Mesodermal cell (in vitro differentiated cells): Measurements from ENCODE around the gene TRDN.

Experiments
- H3K27ac ChIP-seq: 2 replicates; pipeline ENCODE4 v1.7.0; 2013; ENCODE audit warnings: mild to moderate bottlenecking, low read depth, low read length, moderate library complexity; ENCODE audit not compliant: severe bottlenecking
- H3K36me3 ChIP-seq: 2 replicates; pipeline ENCODE4 v1.7.1; 2013; ENCODE audit warnings: mild to moderate bottlenecking, low read length, moderate library complexity; ENCODE audit not compliant: control insufficient read depth, insufficient read depth
- H3K4me1 ChIP-seq: one replicate; pipeline ENCODE4 v1.7.1; 2013; ENCODE audit warnings: mild to moderate bottlenecking, low read length; ENCODE audit not compliant: insufficient read depth, control insufficient read depth, poor library complexity, severe bottlenecking
- H3K4me3 ChIP-seq: 2 replicates; pipeline ENCODE4 v1.7.0; 2013; ENCODE audit warnings: low read length, control low read depth, mild to moderate bottlenecking; ENCODE audit not compliant: insufficient read depth, poor library complexity, severe bottlenecking; ENCODE audit errors: extremely low read depth
- H3K9me3 ChIP-seq: 2 replicates; pipeline ENCODE4 v1.7.1; 2013; ENCODE audit warnings: mild to moderate bottlenecking, low read length, moderate library complexity; ENCODE audit not compliant: control insufficient read depth
- WGBS, 2 experiments: methylation state at CpG; one replicate each; pipeline ENCODE4 v1.1.5; 2013; ENCODE audit warnings: missing lambda C conversion rate in 2 of 2; ENCODE audit not compliant: insufficient coverage in 2 of 2; 5-methylcytosine and 5-hydroxymethylcytosine counted together

TRDN gene

DNA sequence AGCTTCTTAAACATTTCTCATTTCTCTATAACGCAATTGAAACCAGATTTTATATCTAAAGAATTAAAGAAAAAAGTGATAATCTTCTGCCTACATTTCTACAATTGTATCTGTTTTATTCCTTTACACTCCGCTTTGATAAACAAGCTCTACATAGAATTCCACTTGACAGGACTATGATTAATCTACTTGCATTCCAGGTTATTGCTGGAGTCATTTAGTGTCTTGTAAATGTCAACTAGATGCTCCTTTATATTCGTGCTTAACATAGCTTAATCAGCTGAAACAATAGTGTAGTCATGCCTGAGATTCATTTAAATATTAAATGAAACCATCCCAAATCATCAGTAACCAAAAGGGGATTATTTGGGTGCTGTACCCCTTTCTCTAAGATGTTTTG is 284.0 kb downstream of the TRDN start:
- Histone ChIP-seq H3K27ac (no peak overlapping the region), H3K36me3 (no peaks in the 10 kb centered on the region), H3K9me3 (no peaks in the 10 kb centered on the region), H3K4me3 (no peak overlapping the region), H3K4me1 (no peaks in the 10 kb centered on the region)
- no CpG with 5 or more reads among the region's 3 CpGs for WGBS, 2 experiments

- no peak overlapping the region for H3K4me3 ChIP-seq
- no peaks in the 10 kb centered on the region for H3K9me3 ChIP-seq
- no peak overlapping the region for H3K27ac ChIP-seq
- 94% methylated on average over 3 of the region's 3 CpGs; no CpG with 5 or more reads in 1 of the 2 experiments for WGBS, 2 experiments
- no peaks in the 10 kb centered on the region for H3K4me1 ChIP-seq
- H3K36me3 ChIP-seq: no peaks in the 10 kb centered on the region
Measured at GRCh38 chr6:123352279-123352678, 284.5 kb downstream of the TRDN start.

- H3K4me1 ChIP-seq: no peaks in the 10 kb centered on the region
Measured at GRCh38 chr6:123343836-123344235, 292.9 kb downstream of the TRDN start.

GRCh38 chr6:123338394-123338793 is 298.4 kb downstream of the TRDN start:
- Histone ChIP-seq H3K27ac (no peak overlapping the region), H3K9me3 (no peaks in the 10 kb centered on the region), H3K4me3 (no peak overlapping the region), H3K4me1 (no peaks in the 10 kb centered on the region), H3K36me3 (no peaks in the 10 kb centered on the region)

More at GRCh38 chr6:123343836-123344235, 292.9 kb downstream of the TRDN start:
- no CpG with 5 or more reads among the region's 1 CpG for WGBS, 2 experiments
- Histone ChIP-seq H3K27ac (no peak overlapping the region), H3K36me3 (no peaks in the 10 kb centered on the region), H3K9me3 (no peaks in the 10 kb centered on the region), H3K4me3 (no peak overlapping the region)

DNA sequence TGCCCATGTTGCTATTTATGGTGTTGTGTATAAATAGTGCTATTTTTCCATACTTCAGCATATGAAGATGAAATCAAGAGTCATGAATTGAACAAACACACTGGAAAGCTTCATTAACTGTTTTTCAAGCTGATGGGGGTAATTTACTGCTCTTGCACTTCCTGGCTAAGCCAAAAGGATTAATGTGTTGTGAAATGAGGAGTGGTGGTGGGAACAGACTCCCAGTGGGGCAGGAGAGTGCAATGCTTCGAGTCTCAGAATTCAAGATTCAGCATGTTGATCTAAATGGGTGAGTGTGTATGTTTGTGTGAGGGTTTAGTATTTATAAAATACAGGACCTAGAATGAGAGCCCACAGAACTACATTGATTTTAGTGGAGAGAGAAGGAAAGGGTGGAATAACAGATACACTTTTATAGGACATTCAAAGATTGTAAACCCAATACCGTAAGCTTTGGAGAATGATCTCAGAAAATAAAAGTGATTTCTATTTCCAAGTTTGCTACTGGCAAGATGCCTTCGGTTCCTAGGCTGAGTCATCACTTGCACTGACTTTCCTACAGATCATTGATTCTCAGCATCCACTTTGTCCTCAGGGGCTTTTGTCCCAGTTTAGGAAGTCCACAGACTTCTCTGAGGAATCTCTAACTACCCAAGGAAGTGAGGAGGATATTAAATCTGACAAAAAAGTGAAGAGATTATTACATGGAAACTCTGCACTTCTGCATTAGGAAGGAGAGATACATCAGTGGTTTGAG is 303.6 kb downstream of the TRDN start:
- Histone ChIP-seq H3K36me3 (no peaks in the 10 kb centered on the region), H3K4me3 (no peak overlapping the region), H3K9me3 (no peaks in the 10 kb centered on the region), H3K4me1 (no peaks in the 10 kb centered on the region), H3K27ac (no peak overlapping the region)
- 87 to 100% methylated on average over 1 to 2 of the region's 3 CpGs for WGBS, 2 experiments

DNA sequence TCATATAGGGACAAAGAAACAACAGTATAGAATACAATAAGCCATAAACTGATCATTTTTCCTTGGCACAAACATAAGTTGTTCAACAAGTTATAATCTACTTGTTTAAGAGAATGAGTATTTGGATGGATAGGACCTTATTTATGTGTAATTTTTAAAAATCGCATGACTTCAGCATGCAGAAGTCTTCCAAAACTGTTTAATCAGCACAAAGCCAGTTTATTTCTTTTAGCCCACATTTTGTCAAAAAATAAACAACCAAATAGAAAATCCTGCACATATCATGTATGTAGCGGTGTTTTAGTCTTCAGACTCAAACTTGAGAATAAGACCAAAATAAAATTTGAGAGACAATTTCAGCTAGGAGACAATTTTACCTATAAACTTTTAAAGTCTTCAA is 304.7 kb downstream of the TRDN start:
- Histone ChIP-seq H3K27ac (no peak overlapping the region), H3K4me1 (no peaks in the 10 kb centered on the region), H3K9me3 (no peaks in the 10 kb centered on the region), H3K4me3 (no peak overlapping the region), H3K36me3 (no peaks in the 10 kb centered on the region)
- no CpG with 5 or more reads among the region's 2 CpGs for WGBS, 2 experiments

DNA sequence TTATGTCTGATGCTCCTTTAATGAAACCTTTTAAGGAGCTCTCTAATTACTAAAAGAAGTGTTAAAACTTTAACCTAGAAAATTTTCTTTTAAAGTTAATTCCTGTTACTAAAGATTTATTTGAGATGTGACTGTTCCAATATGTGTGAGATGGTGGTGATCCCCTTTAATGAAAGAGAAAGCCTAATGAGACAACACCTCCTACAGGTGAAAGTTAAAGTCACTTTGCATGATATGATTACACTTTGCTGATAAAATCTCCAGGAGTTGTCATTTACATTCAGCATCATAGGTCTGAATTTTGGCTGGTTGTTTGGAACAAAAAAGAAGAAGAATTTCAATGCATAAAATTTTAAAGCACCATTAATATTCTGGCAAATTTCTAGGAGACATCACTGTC is 307.4 kb downstream of the TRDN start:
- no peaks in the 10 kb centered on the region for H3K36me3 ChIP-seq
- no peak overlapping the region for H3K27ac ChIP-seq
- H3K9me3 ChIP-seq: no peaks in the 10 kb centered on the region

GRCh38 chr6:123323452-123324329 is 313.1 kb downstream of the TRDN start:
- H3K4me1 ChIP-seq: no peaks in the 10 kb centered on the region
- H3K9me3 ChIP-seq: no peaks in the 10 kb centered on the region
- no peaks in the 10 kb centered on the region for H3K36me3 ChIP-seq
- WGBS, 2 experiments: 73 to 100% methylated on average over 1 to 2 of the region's 3 CpGs
- no peak overlapping the region for H3K27ac ChIP-seq
- no peak overlapping the region for H3K4me3 ChIP-seq

More for the DNA sequence above, 307.4 kb downstream of the TRDN start:
- H3K4me3 ChIP-seq: no peak overlapping the region
- H3K4me1 ChIP-seq: no peaks in the 10 kb centered on the region

GRCh38 chr6:123321020-123321419 is 315.7 kb downstream of the TRDN start:
- H3K4me1 ChIP-seq: no peaks in the 10 kb centered on the region
- WGBS, 2 experiments: 78 to 85% methylated on average over 5 of the region's 7 CpGs
- H3K27ac ChIP-seq: no peak overlapping the region
- H3K36me3 ChIP-seq: no peaks in the 10 kb centered on the region
- H3K4me3 ChIP-seq: no peak overlapping the region
- no peaks in the 10 kb centered on the region for H3K9me3 ChIP-seq

DNA sequence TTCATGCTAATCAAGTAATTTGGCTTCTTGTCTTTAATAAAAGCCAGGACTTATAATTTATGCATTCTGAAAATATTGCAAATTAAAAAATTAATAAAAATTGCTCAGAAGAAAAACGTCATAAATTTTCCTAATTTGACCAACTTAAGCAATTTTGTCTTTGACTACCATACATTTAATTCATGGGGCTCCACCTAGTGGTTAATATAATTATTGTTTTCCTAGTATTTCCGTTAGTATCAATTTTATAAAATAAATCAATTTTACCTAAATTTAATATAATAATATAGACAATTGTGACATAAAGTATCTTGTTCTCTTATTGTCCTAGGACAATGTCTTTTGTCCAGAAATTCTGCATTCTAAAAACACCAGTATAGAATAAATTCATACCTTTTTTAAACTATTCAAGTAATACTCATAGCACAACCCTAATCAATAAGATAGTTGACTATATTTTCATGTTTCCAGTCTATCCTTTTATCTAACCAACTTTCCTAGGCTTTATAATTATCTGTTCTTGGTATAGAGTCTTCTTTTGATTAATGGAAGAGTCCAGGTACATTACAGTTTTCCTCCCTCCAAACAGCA is 319.9 kb downstream of the TRDN start:
- Histone ChIP-seq H3K9me3 (no peaks in the 10 kb centered on the region), H3K27ac (no peak overlapping the region), H3K4me3 (no peak overlapping the region), H3K36me3 (no peaks in the 10 kb centered on the region), H3K4me1 (no peaks in the 10 kb centered on the region)
- no CpG with 5 or more reads among the region's 2 CpGs for WGBS, 2 experiments
